GM23248 (cell line): ENCODE measurements around the gene SH3D21. TPM values are rescaled to one million over a fixed set of nuclear protein-coding genes. Genes with fewer than 3 reads are reported as not detected.

Experiments
- DNase-seq: peaks from one replicate; pipeline ENCODE4 v3.0.0-alpha.2; 2015
- H2AFZ ChIP-seq: fragments of 200-600 bp; sonication (generic); 2 replicates; pipeline ENCODE4 v1.6.1; 2016; ENCODE audit warnings: antibody characterized with exemption
- H3F3A ChIP-seq: fragments of 200-600 bp; sonication (generic); 2 replicates; pipeline ENCODE4 v1.6.1; 2016; ENCODE audit warnings: mild to moderate bottlenecking, antibody characterized with exemption, mixed run types; ENCODE audit not compliant: insufficient read depth
- H3K27ac ChIP-seq: fragments of 200-600 bp; sonication (generic); 2 replicates; pipeline ENCODE4 v1.5.1; 2016; ENCODE audit warnings: mild to moderate bottlenecking
- H3K27me3 ChIP-seq: fragments of 200-600 bp; sonication (generic); replicated peaks from 2 replicates; pipeline ENCODE4 v1.6.1; 2016; ENCODE audit warnings: mild to moderate bottlenecking; ENCODE audit not compliant: insufficient read depth
- H3K36me3 ChIP-seq: fragments of 200-600 bp; sonication (generic); 2 replicates; pipeline ENCODE4 v1.6.1; 2016; ENCODE audit warnings: low read depth, mild to moderate bottlenecking
- H3K4me1 ChIP-seq: fragments of 200-600 bp; sonication (generic); 2 replicates; pipeline ENCODE4 v1.6.1; 2016; ENCODE audit warnings: mild to moderate bottlenecking; ENCODE audit not compliant: insufficient read depth
- H3K4me2 ChIP-seq: fragments of 200-600 bp; sonication (generic); one replicate; pipeline ENCODE4 v1.6.1; 2016; ENCODE audit warnings: mild to moderate bottlenecking; ENCODE audit not compliant: unreplicated experiment
- H3K4me3 ChIP-seq: fragments of 200-600 bp; sonication (generic); 2 replicates; pipeline ENCODE4 v1.5.1; 2016; ENCODE audit warnings: mild to moderate bottlenecking
- H3K79me2 ChIP-seq: fragments of 200-600 bp; sonication (generic); 2 replicates; pipeline ENCODE4 v1.6.1; 2016; ENCODE audit warnings: mild to moderate bottlenecking; ENCODE audit not compliant: insufficient read depth
- H3K9ac ChIP-seq: fragments of 200-600 bp; sonication (generic); 2 replicates; pipeline ENCODE4 v1.6.1; 2016; ENCODE audit warnings: mild to moderate bottlenecking
- H3K9me2 ChIP-seq: fragments of 200-600 bp; sonication (generic); 2 replicates; pipeline ENCODE4 v1.6.1; 2016; ENCODE audit warnings: mixed run types, mild to moderate bottlenecking, moderate library complexity; ENCODE audit not compliant: insufficient read depth
- H3K9me3 ChIP-seq: fragments of 200-600 bp; sonication (generic); one replicate; pipeline ENCODE4 v1.6.1; 2017; ENCODE audit warnings: low read depth
- H4K20me1 ChIP-seq: fragments of 200-600 bp; sonication (generic); 2 replicates; pipeline ENCODE4 v1.6.0; 2016; ENCODE audit not compliant: insufficient read depth
- EZH2 ChIP-seq: fragments of 200-600 bp; sonication (generic); IDR thresholded peaks from 2 replicates; pipeline ENCODE4 v1.6.1; 2018; ENCODE audit warnings: antibody characterized with exemption, mild to moderate bottlenecking; ENCODE audit not compliant: insufficient read depth, poor library complexity, severe bottlenecking
- EZH2phosphoT487 ChIP-seq: fragments of 200-600 bp; sonication (generic); IDR thresholded peaks from 2 replicates; pipeline ENCODE4 v1.6.1; 2018; ENCODE audit warnings: antibody characterized with exemption, moderate library complexity, mild to moderate bottlenecking, low read depth; ENCODE audit not compliant: insufficient read depth
- WGBS, 2 experiments: methylation state at CpG; one replicate each; pipeline ENCODE4 v1.1.6; 2015 to 2017; ENCODE audit warnings: low lambda C conversion rate in 2 of 2, low coverage in 1 of 2; ENCODE audit errors: missing lambda C conversion rate in 2 of 2; 5-methylcytosine and 5-hydroxymethylcytosine counted together
- in situ Hi-C: fragments of 300-500 bp; cut with MboI; formaldehyde crosslinking; loops from 2 replicates; pipeline ENCODE4 v1.15.0; 2020
- polyA plus RNA-seq: library from polyadenylated mRNA; unstranded; fragments of >200 nt; fragmentation: Nextera tagmentation; extraction: Ambion mirVana; gene quantifications from 2 replicates; pipeline ENCODE4 v1.2.1, GENCODE V29; 2016
- total RNA-seq: library from RNA; depleted of rRNA; stranded (reverse); fragments of >200 nt; shearing (Covaris generic); gene quantifications from 2 replicates; pipeline ENCODE4 v1.2.3, GENCODE V29; 2014; rRNA removed

SH3D21 gene
- total and polyA plus RNA-seq, 2 experiments from 2014 or later: 1.8 to 5.6 TPM

GRCh38 chr1:36367066-36367465 lies 60.9 kb downstream of the SH3D21 start:
- no peak for TF ChIP-seq EZH2phosphoT487
- TF ChIP-seq EZH2: no peak
- peaks cover 24% of the 10 kb centered on the region for H3F3A ChIP-seq
- no peak overlapping the region for H3K4me2 ChIP-seq
- H3K27me3 ChIP-seq: no peaks in the 10 kb centered on the region
- 91 to 97% methylated on average over 5 of the region's 5 CpGs for WGBS, 2 experiments
- H4K20me1 ChIP-seq: no peaks in the 10 kb centered on the region
- H2AFZ ChIP-seq: no peak overlapping the region
- no peak overlapping the region for H3K4me3 ChIP-seq
- H3K36me3 ChIP-seq: peaks cover 9% of the 10 kb centered on the region; the same call in 1 of the 2 replicates
- in situ Hi-C loops: no loop called here
- no peak overlapping the region for H3K9ac ChIP-seq
- no peaks in the 10 kb centered on the region for H3K9me2 ChIP-seq
- no peaks in the 10 kb centered on the region for H3K9me3 ChIP-seq
- peaks cover 91% of the 10 kb centered on the region for H3K79me2 ChIP-seq
- peaks cover 25% of the 10 kb centered on the region for H3K4me1 ChIP-seq
- DNase-seq: no peak
- no peak overlapping the region for H3K27ac ChIP-seq

DNA sequence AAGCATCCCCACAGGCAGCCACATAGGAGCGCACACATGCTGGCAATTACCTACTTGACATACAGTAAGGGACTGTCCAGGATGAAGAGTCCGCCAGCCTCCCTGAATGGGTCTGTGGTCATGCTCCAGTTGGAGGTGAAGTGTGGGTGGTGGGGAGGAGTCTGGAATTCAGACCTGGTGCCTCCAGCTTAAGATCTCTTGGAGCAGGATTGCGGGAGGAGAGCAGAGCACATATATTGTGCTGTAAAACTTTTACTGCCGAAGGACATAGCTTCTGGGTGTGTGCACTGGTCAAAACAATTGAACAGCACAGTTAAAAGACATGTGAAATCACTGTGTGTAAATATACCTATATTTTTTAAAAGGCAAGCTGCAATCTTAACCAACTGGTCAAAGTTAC lies 61.6 kb downstream of the SH3D21 start:
- H3K4me2 ChIP-seq: no peak overlapping the region
- H3K9ac ChIP-seq: no peak overlapping the region
- peaks cover 32% of the 10 kb centered on the region for H3K4me1 ChIP-seq
- WGBS, 2 experiments: 91 to 99% methylated on average over 4 of the region's 4 CpGs
- H3K4me3 ChIP-seq: no peak overlapping the region
- in situ Hi-C loops: no loop called here
- no peak for TF ChIP-seq EZH2
- no peak for TF ChIP-seq EZH2phosphoT487
- no peaks in the 10 kb centered on the region for H4K20me1 ChIP-seq
- no peak overlapping the region for H2AFZ ChIP-seq
- H3K9me3 ChIP-seq: no peaks in the 10 kb centered on the region
- H3F3A ChIP-seq: peaks cover 32% of the 10 kb centered on the region
- DNase-seq: no peak
- no peak overlapping the region for H3K27ac ChIP-seq
- H3K27me3 ChIP-seq: no peaks in the 10 kb centered on the region
- peaks cover 91% of the 10 kb centered on the region for H3K79me2 ChIP-seq
- H3K36me3 ChIP-seq: peaks cover 1% of the 10 kb centered on the region; the same call in 1 of the 2 replicates
- H3K9me2 ChIP-seq: no peaks in the 10 kb centered on the region

DNA sequence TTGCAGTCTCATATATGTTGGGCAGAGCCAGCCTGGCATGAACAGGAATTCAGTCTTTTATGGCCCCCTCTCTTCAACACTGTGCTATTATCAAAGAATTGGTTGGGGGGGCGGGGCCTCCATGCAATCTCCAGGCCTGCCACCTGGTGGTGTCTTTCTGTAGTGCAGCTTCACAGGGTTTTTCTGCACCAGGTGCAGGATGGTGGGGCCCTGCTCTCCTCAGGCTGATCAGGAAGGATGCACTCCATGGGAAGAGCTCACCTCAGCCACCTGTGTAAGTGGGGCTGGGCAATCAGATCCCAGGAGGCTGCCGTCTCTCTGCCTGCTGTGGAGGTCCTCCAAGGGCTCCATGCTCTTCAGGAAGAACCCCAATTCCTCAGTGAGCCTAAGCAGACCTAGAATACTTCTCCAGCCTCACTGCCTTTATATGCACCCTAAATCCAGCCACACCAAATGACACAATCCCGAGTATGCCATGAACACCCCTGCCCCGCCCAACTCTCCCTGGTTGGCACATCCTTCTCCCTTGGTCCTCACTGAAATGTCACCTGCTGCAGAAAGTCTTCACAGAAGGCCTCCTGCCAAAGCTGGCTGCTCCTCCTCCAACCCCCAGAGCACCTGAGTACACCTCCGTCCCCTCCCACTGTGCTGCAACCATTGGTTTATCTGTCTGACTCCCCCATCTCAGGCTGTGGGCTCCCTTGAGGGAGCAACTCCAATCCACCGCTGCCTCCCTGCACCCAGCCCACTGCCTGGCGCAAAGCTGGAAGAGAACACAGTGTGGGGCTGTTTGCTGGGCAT lies 63.1 kb downstream of the SH3D21 start:
- Histone ChIP-seq H3K27ac (no peak overlapping the region), H3K79me2 (peaks cover 77% of the 10 kb centered on the region), H3K9me3 (no peaks in the 10 kb centered on the region), H3K4me2 (no peak overlapping the region), H4K20me1 (no peaks in the 10 kb centered on the region), H3K9me2 (no peaks in the 10 kb centered on the region), H3K4me1 (peaks cover 47% of the 10 kb centered on the region), H2AFZ (no peak overlapping the region), H3K9ac (no peak overlapping the region), H3F3A (peaks cover 46% of the 10 kb centered on the region), H3K36me3 (no peaks in the 10 kb centered on the region), H3K4me3 (no peak overlapping the region), H3K27me3 (no peaks in the 10 kb centered on the region)
- no peak for TF ChIP-seq EZH2phosphoT487
- TF ChIP-seq EZH2: no peak
- peak; percentile 80 for DNase-seq
- WGBS, 2 experiments: 58 to 63% methylated on average over 7 of the region's 7 CpGs
- in situ Hi-C loops: no loop called here

Other genes with a start within 250 kb of the SH3D21 start
- not detected in 2 replicates for gene TEKT2, start 222.3 kb upstream of the SH3D21 start, total RNA-seq
- not detected in 2 replicates for gene TEKT2, start 222.3 kb upstream of the SH3D21 start, polyA plus RNA-seq
- 64.7 and 70.3 TPM in 2 replicates for gene ADPRS, start 217.5 kb upstream of the SH3D21 start, total RNA-seq
- 38.9 and 42.0 TPM in 2 replicates for gene ADPRS, start 217.5 kb upstream of the SH3D21 start, polyA plus RNA-seq
- 30.5 and 33.1 TPM in 2 replicates for gene COL8A2, start 181.1 kb upstream of the SH3D21 start, total RNA-seq
- gene COL8A2, start 181.1 kb upstream of the SH3D21 start, polyA plus RNA-seq: 2.9 and 3.2 TPM in 2 replicates
- 101 and 112 TPM in 2 replicates for gene TRAPPC3, start 156.9 kb upstream of the SH3D21 start, total RNA-seq
- gene TRAPPC3, start 156.9 kb upstream of the SH3D21 start, polyA plus RNA-seq: 134 and 135 TPM in 2 replicates
- 160 and 224 TPM in 2 replicates for gene MAP7D1, start 150.2 kb upstream of the SH3D21 start, total RNA-seq
- 34.8 and 35.8 TPM in 2 replicates for gene MAP7D1, start 150.2 kb upstream of the SH3D21 start, polyA plus RNA-seq
- 57.3 and 61.5 TPM in 2 replicates for gene THRAP3, start 81.9 kb upstream of the SH3D21 start, total RNA-seq
- gene THRAP3, start 81.9 kb upstream of the SH3D21 start, polyA plus RNA-seq: 91.9 and 95.2 TPM in 2 replicates
- 294 and 328 TPM in 2 replicates for gene EVA1B, start 17.3 kb downstream of the SH3D21 start, total RNA-seq
- gene EVA1B, start 17.3 kb downstream of the SH3D21 start, polyA plus RNA-seq: 95.0 and 111 TPM in 2 replicates
- gene STK40, start 79.6 kb downstream of the SH3D21 start, total RNA-seq: 11.1 and 16.4 TPM in 2 replicates
- 15.3 and 16.2 TPM in 2 replicates for gene STK40, start 79.6 kb downstream of the SH3D21 start, polyA plus RNA-seq
- gene LSM10, start 91.5 kb downstream of the SH3D21 start, total RNA-seq: 4.6 and 10.4 TPM in 2 replicates
- 72.5 and 80.2 TPM in 2 replicates for gene LSM10, start 91.5 kb downstream of the SH3D21 start, polyA plus RNA-seq
- 6.6 and 6.9 TPM in 2 replicates for gene OSCP1, start 144.1 kb downstream of the SH3D21 start, total RNA-seq
- gene OSCP1, start 144.1 kb downstream of the SH3D21 start, polyA plus RNA-seq: 9.9 and 10.2 TPM in 2 replicates
- gene MRPS15, start 158.0 kb downstream of the SH3D21 start, total RNA-seq: 37.9 and 53.7 TPM in 2 replicates
- 103 and 107 TPM in 2 replicates for gene MRPS15, start 158.0 kb downstream of the SH3D21 start, polyA plus RNA-seq
- gene CSF3R, start 176.5 kb downstream of the SH3D21 start, total RNA-seq: not detected in 2 replicates
- not detected in 2 replicates for gene CSF3R, start 176.5 kb downstream of the SH3D21 start, polyA plus RNA-seq